ENCODE data around the gene ANXA6.

The ANXA6 gene

GRCh38 chr5:151138114-151138513, 19.5 kb downstream of the ANXA6 start:
- no peak for DNase-seq (ENCODE audit: low read depth)
- no peak overlapping the region for H3K4me3 ChIP-seq (ENCODE audit: low read length)
- TF ChIP-seq CTCF (conservative IDR thresholded peaks at IDR 0.05; ENCODE audit: low read length), result no peak

GRCh38 chr5:151137067-151137825, 20.3 kb downstream of the ANXA6 start:
- DNase-seq (ENCODE audit: low read depth), result no peak
- no peak overlapping the region for H3K4me3 ChIP-seq (ENCODE audit: low read length)
- TF ChIP-seq CTCF (conservative IDR thresholded peaks at IDR 0.05; ENCODE audit: low read length), result no peak

GRCh38 chr5:151134228-151134627, 23.4 kb downstream of the ANXA6 start:
- H3K4me3 ChIP-seq (ENCODE audit: low read length), result no peak overlapping the region

GRCh38 chr5:151132963-151133362, 24.6 kb downstream of the ANXA6 start:
- no peak for DNase-seq (ENCODE audit: low read depth)
- TF ChIP-seq CTCF (conservative IDR thresholded peaks at IDR 0.05; ENCODE audit: low read length), result no peak
- H3K4me3 ChIP-seq (ENCODE audit: low read length), result no peak overlapping the region

More at GRCh38 chr5:151134228-151134627, 23.4 kb downstream of the ANXA6 start:
- DNase-seq (ENCODE audit: low read depth), result no peak
- TF ChIP-seq CTCF (conservative IDR thresholded peaks at IDR 0.05; ENCODE audit: low read length), result no peak

- DNase-seq (ENCODE audit: low read depth), result no peak
- H3K4me3 ChIP-seq (ENCODE audit: low read length), result no peak overlapping the region
- TF ChIP-seq CTCF (conservative IDR thresholded peaks at IDR 0.05; ENCODE audit: low read length), result no peak
These were observed 26.4 kb downstream of the ANXA6 start for GRCh38 chr5:151130922-151131891.

- no peak for TF ChIP-seq CTCF (conservative IDR thresholded peaks at IDR 0.05; ENCODE audit: low read length)
- H3K4me3 ChIP-seq (ENCODE audit: low read length), result no peak overlapping the region
These were observed 27.2 kb downstream of the ANXA6 start for GRCh38 chr5:151130235-151130921.

More at GRCh38 chr5:151130235-151130921, 27.2 kb downstream of the ANXA6 start:
- DNase-seq (ENCODE audit: low read depth), result no peak
